Cardiac muscle cell (in vitro differentiated cells and primary cell): ENCODE data around the gene C7orf33. TPM values are rescaled to one million over a fixed set of nuclear protein-coding genes. Genes with fewer than 3 reads are reported as not detected.

Experiments used
- DNase-seq, 2 donors: peaks; one replicate each; pipeline versions ENCODE4 v3.0.0 to v3.0.0-alpha.2; 2010 to 2017; ENCODE audit warnings: low read depth in 1 of 2, low spot score in 1 of 2
- H3K27ac ChIP-seq: fragments of 200-600 bp; sonication (generic); 2 replicates; pipeline ENCODE4 v1.5.1; 2016
- H3K27me3 ChIP-seq: fragments of 200-600 bp; sonication (generic); 2 replicates; pipeline ENCODE4 v1.6.0; 2016; ENCODE audit warnings: control low read depth
- H3K36me3 ChIP-seq: fragments of 200-600 bp; sonication (generic); 2 replicates; pipeline ENCODE4 v1.5.1; 2016; ENCODE audit warnings: control low read depth
- H3K4me1 ChIP-seq: fragments of 200-600 bp; sonication (generic); 2 replicates; pipeline ENCODE4 v1.8.1; 2017; ENCODE audit warnings: low read depth, mild to moderate bottlenecking, mixed run types
- H3K4me3 ChIP-seq: fragments of 200-600 bp; sonication (generic); 2 replicates; pipeline ENCODE4 v1.5.1; 2016; ENCODE audit warnings: mild to moderate bottlenecking
- H3K9me3 ChIP-seq: fragments of 200-600 bp; sonication (generic); 2 replicates; pipeline ENCODE4 v1.5.1; 2017; ENCODE audit warnings: low read depth, mild to moderate bottlenecking, control low read depth
- CTCF ChIP-seq: IDR thresholded peaks from 2 replicates; pipeline ENCODE4 v1.5.1; 2012; ENCODE audit warnings: low read depth, mild to moderate bottlenecking, low read length
- polyA plus RNA-seq: library from polyadenylated mRNA; unstranded; fragments of >200 nt; fragmentation: Nextera tagmentation; extraction: Ambion mirVana; gene quantifications from 2 replicates; pipeline ENCODE4 v1.2.1, GENCODE V29; 2016
- total RNA-seq: library from RNA; depleted of rRNA; stranded (reverse); fragments of >200 nt; gene quantifications from 2 replicates; pipeline ENCODE4 v1.2.3, GENCODE V29; 2016

Gene C7orf33
- total and polyA plus RNA-seq, 2 experiments from 2014 or later: not detected

DNA sequence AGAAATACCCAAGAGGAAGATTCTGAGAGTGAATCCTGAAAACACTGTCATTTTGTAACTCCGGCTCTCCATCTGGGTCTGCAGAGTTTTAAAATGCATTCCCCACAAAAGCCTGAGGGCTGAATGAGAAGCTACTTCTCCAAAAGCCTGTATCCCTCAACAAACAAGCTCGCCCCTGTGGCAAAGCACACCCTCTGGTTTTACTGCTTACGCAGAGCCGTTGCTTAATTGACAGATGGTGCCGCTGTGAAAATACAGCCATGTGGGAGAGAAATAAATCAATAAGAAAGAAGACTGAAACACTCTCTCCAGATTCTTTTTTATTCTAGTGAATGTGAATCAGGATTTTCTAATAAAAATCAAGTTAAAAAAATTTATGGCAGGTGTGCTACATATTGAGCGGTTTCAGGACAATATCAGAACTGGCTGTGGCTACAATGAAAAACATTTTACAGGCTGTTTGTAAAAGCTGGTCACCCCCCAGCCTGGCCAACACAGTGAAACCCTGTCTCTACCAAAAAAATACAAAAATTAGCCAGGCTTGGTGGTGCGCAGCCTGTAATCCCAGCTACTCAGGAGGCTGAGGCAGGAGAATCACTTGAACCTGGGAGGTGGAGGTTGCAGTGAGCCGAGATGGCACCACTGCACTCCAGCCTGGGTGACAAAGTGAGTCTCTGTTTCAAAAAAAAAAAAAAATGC is 32.5 kb downstream of the C7orf33 start:
- no peak overlapping the region for H3K27ac ChIP-seq
- H3K4me3 ChIP-seq: no peak overlapping the region
- H3K4me1 ChIP-seq: peaks cover 7% of the 10 kb centered on the region
- H3K9me3 ChIP-seq: no peaks in the 10 kb centered on the region
- H3K27me3 ChIP-seq: no peaks in the 10 kb centered on the region
- H3K36me3 ChIP-seq: no peaks in the 10 kb centered on the region
- TF ChIP-seq CTCF: no peak
- DNase-seq: no peak

DNA sequence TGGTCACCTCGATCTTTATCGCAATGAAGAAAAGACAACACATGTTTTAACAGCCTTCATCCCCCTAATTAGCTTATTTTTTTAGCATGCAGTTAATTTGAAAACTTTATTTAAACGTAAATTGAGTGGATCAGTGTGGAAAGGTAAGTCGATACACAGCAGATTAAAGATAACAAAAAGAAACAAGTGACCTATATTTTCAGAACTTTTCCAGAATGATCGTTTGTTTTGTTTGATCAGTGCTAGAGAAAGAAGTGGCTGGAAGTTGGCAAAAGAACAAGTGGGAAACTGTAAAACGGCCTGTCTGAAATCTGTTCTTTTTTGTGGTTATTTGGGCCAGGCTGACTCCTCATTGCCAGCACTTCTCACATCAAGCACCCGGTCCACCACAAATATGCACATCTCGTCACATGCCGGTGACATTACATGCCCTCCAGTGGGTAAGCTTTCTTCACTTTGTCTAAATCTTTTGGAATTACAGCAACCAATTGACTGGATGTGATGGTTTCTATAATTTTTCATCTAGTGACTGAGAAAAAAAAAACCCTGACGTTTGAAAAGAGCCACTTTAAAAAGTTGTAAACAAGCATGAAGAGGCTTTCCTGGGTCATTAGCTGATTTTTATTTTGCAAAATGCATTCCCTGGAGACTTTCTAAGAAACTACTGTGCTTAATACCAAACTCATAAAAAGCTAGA is 33.2 kb downstream of the C7orf33 start:
- Histone ChIP-seq H3K4me1 (peaks cover 7% of the 10 kb centered on the region), H3K4me3 (no peak overlapping the region), H3K27me3 (no peaks in the 10 kb centered on the region), H3K27ac (no peak overlapping the region), H3K9me3 (no peaks in the 10 kb centered on the region), H3K36me3 (no peaks in the 10 kb centered on the region)
- no peak for TF ChIP-seq CTCF
- DNase-seq: peak in 1 of 2 donors; percentile 67

DNA sequence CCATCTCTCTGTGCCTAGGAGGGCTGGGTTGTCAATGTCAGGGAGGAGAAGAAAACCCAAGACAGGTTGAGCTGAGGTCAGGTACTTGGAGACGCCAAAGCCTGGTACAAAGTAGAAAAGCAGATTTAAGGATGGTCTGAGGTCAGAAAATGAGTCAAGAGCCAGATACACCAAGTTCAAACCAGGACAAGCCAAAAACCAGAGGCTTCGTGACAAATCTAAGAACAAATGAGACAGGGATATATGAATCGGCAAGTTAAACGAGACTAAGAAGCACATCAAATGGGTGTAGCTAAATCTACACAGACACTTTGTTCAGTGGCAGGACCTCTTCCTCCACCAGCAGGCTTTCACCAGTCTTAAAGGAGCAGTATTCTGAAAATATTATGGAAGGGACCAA is 34.2 kb downstream of the C7orf33 start:
- no peak overlapping the region for H3K27ac ChIP-seq

GRCh38 chr7:148625342-148625741 is 34.8 kb downstream of the C7orf33 start:
- Histone ChIP-seq H3K27ac (no peak overlapping the region), H3K4me3 (no peak overlapping the region), H3K27me3 (no peaks in the 10 kb centered on the region), H3K9me3 (no peaks in the 10 kb centered on the region), H3K4me1 (peaks cover 13% of the 10 kb centered on the region), H3K36me3 (no peaks in the 10 kb centered on the region)
- DNase-seq: no peak
- no peak for TF ChIP-seq CTCF

More for the DNA sequence above, 34.2 kb downstream of the C7orf33 start:
- no peak for TF ChIP-seq CTCF
- H3K27me3 ChIP-seq: no peaks in the 10 kb centered on the region
- no peak for DNase-seq
- no peaks in the 10 kb centered on the region for H3K36me3 ChIP-seq
- H3K4me3 ChIP-seq: no peak overlapping the region
- H3K4me1 ChIP-seq: peaks cover 13% of the 10 kb centered on the region
- H3K9me3 ChIP-seq: no peaks in the 10 kb centered on the region

DNA sequence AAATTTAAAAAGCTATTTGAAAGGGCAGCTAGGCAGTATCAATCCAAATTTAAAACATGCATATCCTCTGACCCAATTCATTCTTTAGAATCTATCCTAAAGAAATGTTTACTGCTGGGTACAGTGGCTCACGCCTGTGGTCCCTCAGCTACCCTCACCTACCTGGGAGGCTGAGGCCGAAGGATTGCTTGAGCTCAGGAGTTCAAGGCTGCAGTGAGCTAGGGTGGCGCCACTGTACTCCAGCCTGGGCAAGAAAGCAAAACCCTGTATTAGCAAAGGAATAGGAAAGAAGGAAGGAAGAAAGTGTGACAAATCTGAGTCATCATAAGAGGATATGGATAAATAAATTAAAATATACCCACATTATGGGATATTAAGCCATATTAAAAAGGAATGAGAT is 36.3 kb downstream of the C7orf33 start:
- DNase-seq: no peak
- TF ChIP-seq CTCF: no peak
- H3K4me3 ChIP-seq: no peak overlapping the region

More for the DNA sequence above, 36.3 kb downstream of the C7orf33 start:
- H3K36me3 ChIP-seq: no peaks in the 10 kb centered on the region
- no peaks in the 10 kb centered on the region for H3K9me3 ChIP-seq
- no peak overlapping the region for H3K27ac ChIP-seq
- no peaks in the 10 kb centered on the region for H3K27me3 ChIP-seq
- peaks cover 17% of the 10 kb centered on the region for H3K4me1 ChIP-seq
